ENCODE measurements around the gene ACAD9. TPM values are rescaled to one million over a fixed set of nuclear protein-coding genes. Genes with fewer than 3 reads are reported as not detected.
"Not testable (repeated sequence)": the region's sequence is repeated elsewhere in the genome, so short reads cannot be mapped to it uniquely, and the experiment has no call there.

The ACAD9 gene
- 29.2 and 29.3 TPM in 2 replicates for total RNA-seq (2014; rRNA removed; shearing (Covaris generic))

DNA sequence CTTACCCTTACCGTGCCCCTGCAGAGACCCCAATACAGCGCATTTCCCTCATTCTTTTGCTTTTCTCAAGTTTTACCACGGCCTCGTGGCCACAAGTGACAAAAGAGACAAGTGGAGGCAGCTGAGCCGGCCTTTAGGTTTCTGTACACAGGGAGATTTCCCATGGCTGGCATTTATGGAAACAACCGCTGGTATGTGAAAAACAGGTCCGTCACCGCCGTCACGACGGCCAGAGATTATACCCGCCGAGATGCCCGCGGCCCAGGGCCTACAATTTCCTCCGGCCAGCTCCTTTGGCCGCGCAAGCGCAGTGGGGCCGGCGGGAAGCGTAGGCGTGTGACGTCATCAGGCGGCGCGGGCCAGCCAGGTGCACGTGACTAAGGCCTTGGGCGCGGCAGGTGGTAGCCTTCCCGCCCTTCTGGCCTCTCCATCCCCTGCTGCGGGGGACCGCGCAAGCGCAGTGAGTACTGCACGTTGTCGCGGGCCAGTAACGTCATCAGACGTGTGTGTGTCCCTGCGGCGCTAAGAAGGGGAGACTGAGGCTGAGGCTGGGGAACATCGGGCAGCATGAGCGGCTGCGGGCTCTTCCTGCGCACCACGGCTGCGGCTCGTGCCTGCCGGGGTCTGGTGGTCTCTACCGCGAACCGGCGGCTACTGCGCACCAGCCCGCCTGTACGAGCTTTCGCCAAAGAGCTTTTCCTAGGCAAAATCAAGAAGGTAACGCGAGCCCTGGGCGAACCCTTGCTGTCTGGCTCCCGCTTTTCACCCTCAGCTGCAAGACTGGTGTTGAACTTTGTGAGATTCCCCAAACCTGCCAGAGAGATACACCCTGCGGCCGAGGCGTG lies at the start of gene ACAD9:
ACAD9 (plus strand) TSS at position 496 of the 845 bp plus-strand sequence; CDS start at position 568, 72 bp downstream.
- Histone ChIP-seq H3K4me1 (replicated peaks) (peaks cover 9% of the 10 kb centered on the region), H3K27ac (peak within 1 kb of the TSS; percentile 84), H3K27me3 (replicated peaks) (no peaks in the 10 kb centered on the region), H3K4me3 (peak within 1 kb of the TSS; percentile 67), H3K9me3 (replicated peaks) (no peaks in the 10 kb centered on the region), H3K36me3 (peaks cover 19% of the 10 kb centered on the region)
- DNase-seq (ENCODE audit: low read depth in 1 of 2, low spot score in 2 of 2) = peak; percentile 95 to 96

DNA sequence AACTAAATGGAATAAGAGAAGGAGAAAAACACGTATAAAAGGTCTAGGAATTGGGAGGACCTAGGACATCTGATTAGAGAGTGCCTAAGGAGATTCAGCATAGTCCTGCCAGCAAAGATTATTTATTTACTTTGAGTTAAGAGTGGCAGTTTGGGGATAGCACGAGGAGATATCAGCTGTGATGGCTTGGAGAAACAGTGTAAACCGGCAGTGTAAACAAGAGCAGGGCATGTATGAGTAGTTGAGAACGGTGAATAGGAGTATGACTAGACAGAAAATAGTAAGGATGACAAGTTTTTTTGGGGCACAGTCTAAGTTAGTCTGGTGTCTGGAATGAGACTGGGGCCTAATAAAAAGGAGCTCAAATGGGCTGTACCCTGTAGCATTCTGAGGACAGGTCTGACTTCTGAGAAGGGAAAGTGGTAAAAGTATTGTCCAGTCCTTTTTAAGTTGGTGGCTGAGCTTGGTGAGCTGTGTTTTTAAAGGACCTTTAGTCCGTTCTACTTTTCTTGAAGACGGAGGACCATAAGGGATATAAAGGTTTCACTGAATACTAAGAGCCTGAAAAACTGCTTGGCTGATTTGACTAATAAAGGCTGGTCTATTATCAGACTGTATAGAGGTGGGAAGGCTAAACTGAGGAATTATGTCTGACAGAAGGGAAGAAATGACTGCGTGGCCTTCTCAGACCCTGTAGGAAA lies 49.3 kb upstream of the ACAD9 start:
- H3K27me3 ChIP-seq (replicated peaks); H3K9me3 ChIP-seq (replicated peaks); H3K27ac ChIP-seq; DNase-seq (ENCODE audit: low read depth in 1 of 2, low spot score in 2 of 2); H3K36me3 ChIP-seq; H3K4me1 ChIP-seq (replicated peaks); H3K4me3 ChIP-seq: not testable (repeated sequence)

GRCh38 chr3:128830762-128831161 lies 48.7 kb upstream of the ACAD9 start:
- not testable (repeated sequence) for H3K27me3 ChIP-seq (replicated peaks); H3K27ac ChIP-seq; H3K36me3 ChIP-seq; H3K4me1 ChIP-seq (replicated peaks); DNase-seq (ENCODE audit: low read depth in 1 of 2, low spot score in 2 of 2); H3K4me3 ChIP-seq; H3K9me3 ChIP-seq (replicated peaks)

- not testable (repeated sequence) for H3K4me1 ChIP-seq (replicated peaks); H3K27ac ChIP-seq; H3K27me3 ChIP-seq (replicated peaks); H3K4me3 ChIP-seq; DNase-seq (ENCODE audit: low read depth in 1 of 2, low spot score in 2 of 2); H3K36me3 ChIP-seq; H3K9me3 ChIP-seq (replicated peaks)
These were observed 46.4 kb upstream of the ACAD9 start for GRCh38 chr3:128832979-128833378.

GRCh38 chr3:128835096-128835495 lies 44.3 kb upstream of the ACAD9 start:
- Histone ChIP-seq H3K4me3 (no peak overlapping the region), H3K27ac (no peak overlapping the region), H3K27me3 (replicated peaks) (no peaks in the 10 kb centered on the region), H3K36me3 (no peaks in the 10 kb centered on the region), H3K9me3 (replicated peaks) (no peaks in the 10 kb centered on the region), H3K4me1 (replicated peaks) (no peaks in the 10 kb centered on the region)
- DNase-seq (ENCODE audit: low read depth in 1 of 2, low spot score in 2 of 2) = no peak

- Histone ChIP-seq H3K9me3 (replicated peaks) (no peaks in the 10 kb centered on the region), H3K36me3 (no peaks in the 10 kb centered on the region), H3K27ac (no peak overlapping the region), H3K27me3 (replicated peaks) (no peaks in the 10 kb centered on the region), H3K4me1 (replicated peaks) (peaks cover 11% of the 10 kb centered on the region), H3K4me3 (no peak overlapping the region)
- no peak for DNase-seq (ENCODE audit: low read depth in 1 of 2, low spot score in 2 of 2)
These were observed 37.2 kb upstream of the ACAD9 start for GRCh38 chr3:128841926-128842920.

- H3K9me3 ChIP-seq (replicated peaks) = no peaks in the 10 kb centered on the region
- H3K27ac ChIP-seq = no peak overlapping the region
- no peaks in the 10 kb centered on the region for H3K27me3 ChIP-seq (replicated peaks)
- H3K36me3 ChIP-seq = no peaks in the 10 kb centered on the region
- no peak for DNase-seq (ENCODE audit: low read depth in 1 of 2, low spot score in 2 of 2)
- H3K4me3 ChIP-seq = no peak overlapping the region
- peaks cover 11% of the 10 kb centered on the region for H3K4me1 ChIP-seq (replicated peaks)
These were observed 34.9 kb upstream of the ACAD9 start for GRCh38 chr3:128844502-128844901.

GRCh38 chr3:128845119-128845777 lies 34.2 kb upstream of the ACAD9 start:
- Histone ChIP-seq H3K27me3 (replicated peaks) (no peaks in the 10 kb centered on the region), H3K27ac (peak overlapping the region; percentile 59; the same call in 1 of the 2 replicates), H3K4me1 (replicated peaks) (peaks cover 11% of the 10 kb centered on the region), H3K9me3 (replicated peaks) (no peaks in the 10 kb centered on the region), H3K4me3 (peak overlapping the region; percentile 27), H3K36me3 (no peaks in the 10 kb centered on the region)
- DNase-seq (ENCODE audit: low read depth in 1 of 2, low spot score in 2 of 2) = peak in 1 of 2 experiments; percentile 6

DNA sequence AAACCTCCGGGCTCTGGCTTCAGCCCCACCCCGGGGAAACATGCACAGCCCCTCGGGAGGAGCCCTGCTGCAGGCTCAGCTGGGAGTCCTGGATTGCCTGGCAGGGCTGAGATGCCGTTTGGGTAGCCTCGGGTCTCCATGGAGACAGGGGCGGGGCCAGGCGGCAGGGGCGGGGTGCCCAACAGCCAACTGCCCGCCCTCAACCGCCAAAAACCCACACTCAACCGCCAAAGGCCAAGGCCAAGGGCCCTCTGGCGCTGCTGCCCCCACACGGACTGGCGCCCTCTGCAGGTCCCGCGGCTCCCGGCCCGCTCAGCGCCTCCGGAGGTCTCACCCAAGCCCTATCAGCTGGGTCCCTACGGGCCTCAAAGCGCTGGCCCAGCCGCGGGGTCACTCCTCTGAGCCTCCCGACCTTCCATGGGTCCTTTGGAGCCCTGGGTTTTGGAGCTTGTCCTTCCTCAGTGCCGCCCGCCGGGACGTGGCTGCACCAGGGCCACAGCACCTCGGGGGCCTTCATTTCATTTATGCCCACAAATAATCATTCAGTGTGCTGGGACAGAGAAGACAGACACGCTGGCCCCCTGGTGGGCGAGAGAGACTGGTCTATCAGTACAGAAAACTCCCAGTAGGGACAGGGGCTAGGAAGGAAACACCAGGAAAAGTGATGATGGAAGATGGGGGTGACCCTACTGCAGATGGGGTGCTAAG lies 33.5 kb upstream of the ACAD9 start:
- Histone ChIP-seq H3K4me3 (peak overlapping the region; percentile 27), H3K27me3 (replicated peaks) (no peaks in the 10 kb centered on the region), H3K9me3 (replicated peaks) (no peaks in the 10 kb centered on the region), H3K27ac (peak overlapping the region; percentile 59), H3K36me3 (no peaks in the 10 kb centered on the region), H3K4me1 (replicated peaks) (peaks cover 11% of the 10 kb centered on the region)
- peak; percentile 79 to 89 for DNase-seq (ENCODE audit: low read depth in 1 of 2, low spot score in 2 of 2)

DNA sequence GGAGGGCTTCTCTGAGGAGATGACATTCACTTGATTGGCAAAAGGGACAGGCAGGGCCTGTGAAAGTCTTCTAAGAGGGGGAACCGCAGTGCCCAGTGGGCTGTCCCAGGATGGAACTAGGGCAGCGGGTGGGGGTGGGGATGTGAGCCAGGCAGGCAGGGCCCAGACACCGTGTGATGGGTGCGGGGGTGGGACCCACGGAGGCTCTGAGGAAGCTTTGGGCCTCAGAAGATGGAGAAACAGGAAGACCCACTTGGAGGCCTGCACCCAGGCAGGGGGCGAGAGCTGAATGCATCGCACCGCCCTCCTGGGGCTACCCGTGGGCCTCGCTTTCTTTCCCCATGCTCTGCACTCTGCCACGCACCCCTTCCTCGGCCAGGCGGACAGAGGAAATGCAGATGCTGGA lies 32.9 kb upstream of the ACAD9 start:
- H3K4me1 ChIP-seq (replicated peaks) = peaks cover 11% of the 10 kb centered on the region
- no peaks in the 10 kb centered on the region for H3K9me3 ChIP-seq (replicated peaks)
- no peaks in the 10 kb centered on the region for H3K27me3 ChIP-seq (replicated peaks)
- H3K4me3 ChIP-seq = no peak overlapping the region
- no peak for DNase-seq (ENCODE audit: low read depth in 1 of 2, low spot score in 2 of 2)
- H3K36me3 ChIP-seq = no peaks in the 10 kb centered on the region
- peak overlapping the region; percentile 59; the same call in 1 of the 2 replicates for H3K27ac ChIP-seq

DNA sequence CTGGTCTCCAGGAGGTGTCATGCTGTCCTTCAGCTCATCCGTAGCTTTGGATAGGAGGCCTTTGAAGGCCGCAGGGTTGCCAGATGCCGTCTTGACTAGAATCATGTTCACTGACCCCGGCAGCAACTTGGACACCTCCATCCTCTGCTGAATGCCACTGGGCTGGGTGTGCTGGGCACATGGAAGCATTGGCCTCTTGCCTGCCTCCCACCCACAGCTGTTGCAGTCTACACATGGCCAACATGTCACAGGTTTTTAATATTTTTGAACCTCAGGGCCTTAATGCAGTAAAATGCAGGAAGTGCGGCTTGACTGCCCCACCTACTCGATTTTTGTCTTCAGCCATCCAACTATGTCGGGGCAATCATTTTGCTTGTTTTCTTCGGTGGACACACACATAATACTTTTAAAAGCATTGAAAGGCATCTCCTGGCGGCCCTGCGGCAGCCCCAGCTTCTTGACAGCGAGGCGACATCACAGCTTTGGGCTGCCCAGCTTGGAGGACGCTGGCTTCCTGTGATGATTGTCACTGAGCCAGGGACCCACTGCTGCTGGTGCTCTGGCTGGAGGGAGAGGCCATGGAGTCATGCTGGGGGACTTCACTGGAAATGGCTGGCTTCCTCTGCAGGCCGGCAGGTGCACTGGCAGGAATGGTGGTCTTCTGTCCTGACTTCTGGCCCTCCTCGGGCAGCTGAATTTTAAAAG lies 31.6 kb upstream of the ACAD9 start:
- Histone ChIP-seq H3K27ac (no peak overlapping the region), H3K36me3 (no peaks in the 10 kb centered on the region), H3K4me3 (no peak overlapping the region), H3K9me3 (replicated peaks) (no peaks in the 10 kb centered on the region), H3K4me1 (replicated peaks) (peaks cover 11% of the 10 kb centered on the region), H3K27me3 (replicated peaks) (no peaks in the 10 kb centered on the region)
- DNase-seq (ENCODE audit: low read depth in 1 of 2, low spot score in 2 of 2) = no peak

DNA sequence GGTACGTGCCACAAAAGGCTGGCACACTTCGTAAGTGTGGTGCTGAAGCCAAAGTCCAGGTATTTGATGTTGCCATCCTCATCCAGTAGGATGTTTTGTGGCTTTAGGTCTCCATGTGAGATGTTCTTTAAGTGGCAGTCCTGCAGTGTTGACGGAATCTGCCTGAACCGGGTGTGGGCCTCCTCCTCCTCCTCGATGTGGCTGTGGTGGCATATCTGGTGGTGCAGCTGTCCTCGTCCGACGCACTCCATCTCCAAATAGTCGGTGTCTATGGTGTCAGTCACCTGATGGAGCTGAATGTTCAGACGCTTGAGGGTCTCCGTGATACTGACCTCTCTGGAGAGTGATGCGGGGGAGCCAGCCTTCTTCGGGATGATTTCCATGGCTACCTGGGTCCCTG lies 30.5 kb upstream of the ACAD9 start:
- Histone ChIP-seq H3K4me1 (replicated peaks) (peaks cover 11% of the 10 kb centered on the region), H3K4me3 (no peak overlapping the region), H3K9me3 (replicated peaks) (peaks cover 4% of the 10 kb centered on the region; the same call in 1 of the 2 replicates), H3K27me3 (replicated peaks) (no peaks in the 10 kb centered on the region), H3K36me3 (no peaks in the 10 kb centered on the region), H3K27ac (no peak overlapping the region)
- no peak for DNase-seq (ENCODE audit: low read depth in 1 of 2, low spot score in 2 of 2)
